NCI-H2196 treated with DMSO at 0.1 percent for 48 hours (cell line): Measurements from ENCODE around the gene GNG7.
"Not testable (repeated sequence)": the region's sequence is repeated elsewhere in the genome, so short reads cannot be mapped to it uniquely, and the experiment has no call there.

Experiments
- DNase-seq: peaks from one replicate; lab custom pipeline; 2025; ENCODE audit not compliant: unreplicated experiment; lab: John Stamatoyannopoulos, UW

Gene GNG7

DNA sequence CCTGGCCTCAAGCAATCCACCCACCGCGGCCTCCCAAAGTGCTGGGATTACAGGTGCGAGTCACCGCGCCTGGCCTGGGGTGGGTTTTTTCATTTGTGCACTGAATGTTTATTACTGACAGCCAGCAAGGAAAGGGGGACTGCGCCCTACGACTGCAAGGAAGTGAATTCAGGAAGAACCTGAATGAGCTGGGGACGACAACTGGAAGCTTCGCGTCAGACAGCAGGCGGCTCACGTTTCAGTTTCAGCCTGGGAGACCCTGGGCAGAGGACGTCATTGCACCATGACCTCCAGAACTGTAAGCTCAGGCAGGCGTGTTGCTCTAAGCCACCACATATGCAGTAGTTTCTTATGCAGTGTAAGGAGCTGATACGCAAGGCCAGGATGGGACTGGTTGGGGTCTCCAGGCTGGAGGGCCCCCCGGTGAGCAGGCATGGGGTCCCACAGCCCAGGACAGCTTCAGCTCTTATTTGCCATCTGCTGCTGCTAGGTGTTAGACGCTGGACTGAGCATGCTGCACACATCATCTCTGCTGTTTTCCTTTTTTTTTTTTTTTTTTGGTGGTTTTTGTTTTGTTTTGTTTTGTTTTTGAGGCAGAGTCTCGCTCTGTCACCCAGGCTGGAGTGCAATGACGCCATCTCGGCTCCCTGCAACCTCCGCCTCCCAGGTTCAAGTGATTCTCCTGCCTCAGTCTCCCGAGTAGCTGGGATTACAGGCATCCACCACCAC, 160.0 kb downstream of the GNG7 start:
- DNase-seq: no peak

DNA sequence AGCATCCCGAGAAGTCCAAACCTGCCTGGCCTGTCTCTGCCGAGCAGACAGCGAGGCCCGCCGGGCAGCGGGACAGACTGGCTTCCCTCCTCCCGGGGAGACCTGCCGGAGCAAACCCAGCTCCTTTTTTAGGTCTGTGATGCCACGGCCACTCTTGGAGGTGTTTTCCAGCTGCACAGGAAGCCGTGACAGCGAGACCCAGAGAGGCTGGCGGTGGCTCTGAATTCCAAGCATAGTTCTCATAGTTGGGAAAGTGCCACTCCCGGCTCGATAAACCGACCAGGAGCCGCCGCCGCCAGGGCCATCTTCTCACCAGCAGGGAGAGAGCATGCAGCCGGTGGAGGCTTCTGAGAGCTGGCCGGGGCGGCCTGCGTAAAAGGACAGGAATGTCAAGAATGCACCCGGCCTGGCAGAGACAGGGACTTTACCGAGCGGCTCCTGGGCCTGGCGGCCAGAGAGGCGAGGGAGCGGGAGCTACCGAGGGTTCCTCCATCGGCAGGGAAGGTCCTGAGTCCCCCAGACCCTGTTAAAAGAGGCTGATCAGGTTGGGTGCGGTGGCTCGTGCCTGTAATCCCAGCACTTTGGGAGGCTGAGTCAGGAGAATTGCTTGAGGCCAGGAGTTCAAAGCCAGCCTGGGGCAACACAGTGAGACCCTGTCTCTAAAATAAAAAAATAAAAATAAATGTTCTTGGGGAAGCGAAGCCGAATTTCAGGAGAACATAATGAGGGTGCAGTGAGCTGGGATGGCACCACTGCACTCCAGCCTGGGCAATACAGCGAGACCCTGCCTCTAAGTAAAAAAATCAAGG, 161.6 kb downstream of the GNG7 start:
- DNase-seq: no peak

DNA sequence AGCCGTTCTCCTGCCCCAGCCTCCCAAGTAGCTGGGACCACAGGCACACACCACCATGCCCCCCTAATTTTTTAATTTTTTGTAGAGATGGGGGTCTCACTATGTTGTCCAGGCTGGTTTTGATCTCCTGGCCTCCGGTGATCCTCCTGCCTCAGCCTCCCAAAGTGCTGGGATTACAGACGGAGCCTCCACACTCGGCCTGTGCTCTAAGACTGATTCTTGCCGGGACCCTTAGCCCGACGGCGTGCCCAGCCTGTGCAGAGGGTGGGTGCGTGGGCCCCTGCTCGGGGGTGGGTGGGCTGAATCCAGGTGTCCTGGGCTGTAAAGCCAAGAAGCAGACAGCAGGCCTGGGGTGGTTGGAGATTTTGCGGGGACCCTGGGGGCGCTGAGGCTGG, 162.2 kb downstream of the GNG7 start:
- DNase-seq: no peak

DNA sequence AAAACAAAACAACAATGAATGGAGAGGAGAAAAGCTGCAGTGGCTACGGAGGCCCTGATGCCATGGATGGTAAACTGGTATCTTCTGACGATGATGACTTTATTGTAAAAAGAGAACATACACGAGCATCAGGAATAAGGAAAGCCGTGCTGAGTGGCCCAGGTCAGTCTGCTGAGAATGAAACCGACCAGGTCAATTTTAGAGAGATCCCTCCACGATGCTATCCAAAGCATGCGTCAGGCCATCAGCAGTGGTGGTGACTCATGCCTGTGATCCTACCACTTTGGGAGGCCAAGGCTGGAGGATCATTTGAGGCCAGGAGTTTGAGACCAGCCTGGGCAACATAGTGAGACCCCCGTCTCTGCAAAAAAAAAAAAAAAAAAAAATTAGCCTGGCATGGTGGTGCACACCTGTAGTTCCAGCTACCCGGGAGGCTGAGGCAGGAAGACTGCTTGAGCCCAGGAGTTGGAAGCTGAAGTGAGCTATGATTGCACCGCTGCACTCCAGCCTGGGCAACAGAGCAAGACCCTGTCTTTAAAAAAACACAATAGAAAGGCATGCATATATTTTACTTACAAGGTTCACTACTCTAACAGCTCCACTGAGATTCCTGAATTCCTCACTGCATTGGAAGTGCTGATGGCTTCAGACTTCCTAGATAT, 164.3 kb downstream of the GNG7 start:
- DNase-seq: no peak

DNA sequence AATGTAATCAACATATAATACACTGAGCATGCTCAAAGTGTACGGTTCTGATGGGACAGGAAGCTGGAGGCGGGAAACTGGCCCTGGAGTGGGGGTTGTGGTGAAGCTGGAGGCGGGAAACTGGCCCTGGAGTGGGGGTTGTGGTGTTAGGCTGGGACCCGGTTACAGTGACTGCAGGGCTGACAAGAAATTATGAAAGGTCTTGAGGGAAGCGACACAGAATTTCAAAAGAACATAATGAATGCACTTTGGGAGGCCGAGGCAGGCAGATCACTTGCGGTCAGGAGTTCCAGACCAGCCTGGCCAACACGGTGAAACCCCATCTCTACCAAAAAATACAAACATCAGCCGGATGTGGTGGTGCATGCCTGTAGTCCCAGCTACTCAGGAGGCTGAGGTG, 164.9 kb downstream of the GNG7 start:
- not testable (repeated sequence) for DNase-seq

DNA sequence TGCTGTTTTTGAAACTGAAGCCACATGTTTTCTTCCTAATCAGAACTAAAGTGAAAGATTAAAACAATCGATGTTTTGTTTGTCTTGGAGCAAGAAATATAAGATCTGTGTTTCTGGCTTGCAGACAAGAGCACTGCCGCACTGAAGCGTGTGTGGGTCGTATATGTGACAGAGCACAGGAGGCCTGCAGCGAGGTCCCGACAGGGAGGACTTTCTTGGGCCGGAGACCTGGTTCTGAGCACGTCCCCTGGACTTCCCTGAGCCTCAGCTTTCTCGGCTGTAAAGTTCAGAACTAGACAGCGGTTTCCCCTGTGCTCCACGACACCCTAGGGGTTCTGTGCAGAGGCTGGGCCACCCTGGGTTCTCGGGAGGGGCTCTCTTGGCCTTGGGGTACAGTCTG, 166.0 kb downstream of the GNG7 start:
- DNase-seq: no peak

DNA sequence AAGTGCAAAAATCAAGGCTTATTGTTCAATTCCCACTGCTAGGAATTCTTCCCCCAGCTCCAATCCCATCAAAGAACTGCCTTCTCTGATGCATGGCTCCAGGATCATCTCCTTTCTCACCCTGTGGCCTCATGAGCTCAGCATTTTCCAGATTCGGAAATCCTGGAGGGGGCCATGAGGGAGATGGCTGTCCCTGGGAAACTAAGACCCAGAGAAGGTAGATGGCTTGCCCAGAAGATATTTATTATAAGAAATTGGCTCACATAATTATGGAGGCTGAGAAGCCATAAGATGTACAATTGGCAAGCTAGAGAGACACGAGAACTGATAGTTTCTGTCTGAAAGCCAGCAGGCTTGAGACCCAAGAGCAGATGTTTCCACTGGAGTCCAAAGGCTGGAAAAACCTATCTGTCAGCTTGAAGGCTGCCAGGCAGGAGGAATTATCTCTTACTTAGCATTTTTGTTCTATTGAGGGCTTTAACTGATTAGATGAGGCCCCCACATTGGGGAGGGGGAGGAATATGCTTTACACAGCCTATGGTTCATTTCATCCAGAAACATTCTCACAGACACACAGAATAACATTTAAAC, 168.0 kb downstream of the GNG7 start:
- DNase-seq: no peak

DNA sequence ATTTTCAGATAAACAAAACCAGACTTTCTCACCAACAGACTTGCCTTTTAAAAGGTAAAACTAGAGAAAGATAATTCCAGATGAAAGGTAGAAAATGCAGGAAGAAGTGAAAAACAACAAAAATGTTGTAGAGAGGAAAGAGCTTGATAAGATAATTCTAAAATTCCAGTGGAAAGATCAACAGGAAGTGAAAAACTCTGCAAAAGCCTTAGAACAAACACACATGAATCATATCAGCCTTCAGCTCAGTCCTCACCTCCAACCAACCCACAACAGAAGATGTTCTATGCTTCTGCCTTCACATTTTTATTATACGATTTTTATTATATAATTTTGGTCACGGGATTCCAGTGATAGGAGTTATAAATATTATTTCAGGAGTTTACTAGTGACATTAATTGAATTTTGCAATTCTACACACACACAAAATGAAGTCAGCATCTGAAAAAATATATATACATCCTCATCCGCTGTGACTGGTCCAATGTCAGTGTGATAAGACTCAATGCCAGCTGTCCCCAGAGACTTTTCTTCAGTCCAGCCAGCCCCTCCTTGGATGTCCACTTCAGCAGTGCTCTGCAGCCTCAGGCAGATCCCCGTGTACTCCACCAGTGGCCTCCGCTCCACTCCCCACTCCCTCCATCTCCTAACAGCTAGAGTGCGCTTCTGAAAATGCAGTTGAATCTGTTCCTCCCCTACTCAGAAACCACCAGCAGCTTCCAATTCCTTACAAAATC, 168.6 kb downstream of the GNG7 start:
- DNase-seq: no peak

DNA sequence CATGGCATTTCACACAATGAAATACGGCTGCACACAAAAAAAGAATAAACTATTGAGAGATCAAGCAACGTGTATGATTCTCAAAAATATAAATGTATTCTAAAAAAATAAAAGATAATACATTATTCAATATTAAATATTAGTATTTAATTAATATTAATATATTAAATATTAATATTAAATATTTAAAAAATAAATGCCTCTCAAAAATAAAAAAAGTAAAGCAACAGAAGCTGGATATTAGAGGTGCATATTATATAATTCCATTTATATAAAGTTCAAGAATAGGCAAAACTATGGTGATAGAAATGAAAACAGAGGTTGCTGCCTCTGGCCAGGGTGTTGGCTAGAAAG, 169.4 kb downstream of the GNG7 start:
- no peak for DNase-seq

DNA sequence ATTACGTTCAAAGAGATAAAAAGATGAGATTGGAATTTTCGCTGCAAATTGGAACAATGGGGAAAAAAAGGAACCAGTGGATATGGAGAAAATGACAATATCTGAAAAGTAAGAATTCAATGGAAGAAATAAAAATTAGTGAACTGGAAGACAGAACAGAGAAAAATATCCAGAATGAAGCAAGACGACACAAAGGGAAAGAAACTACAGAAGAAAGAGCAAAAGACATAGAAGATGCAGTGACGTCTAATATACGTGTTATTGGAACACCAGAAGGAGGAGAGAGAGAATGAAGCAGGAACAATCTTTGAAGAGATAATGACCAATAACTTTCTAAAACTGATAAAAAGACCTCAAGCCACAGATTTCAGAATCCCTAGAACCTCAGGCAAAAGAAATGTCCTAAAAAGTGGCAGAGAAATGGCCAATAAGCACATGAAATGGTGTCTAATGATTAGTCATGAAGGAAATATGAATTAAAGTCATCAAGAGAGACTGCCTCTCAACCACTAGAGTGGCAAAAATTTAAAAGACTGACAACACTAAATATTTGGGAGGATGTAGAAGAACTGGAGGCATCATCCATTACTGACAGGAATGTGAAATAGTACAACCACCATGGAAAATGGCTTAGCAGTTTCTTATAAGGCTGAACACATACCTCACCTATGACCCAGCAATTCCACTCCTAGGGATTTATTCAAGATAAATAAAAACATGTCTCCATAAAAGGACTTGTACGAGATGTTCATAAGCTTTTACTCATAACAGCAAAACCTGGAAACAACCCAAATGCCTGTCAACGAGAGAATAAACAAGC, 170.0 kb downstream of the GNG7 start:
- no peak for DNase-seq

DNA sequence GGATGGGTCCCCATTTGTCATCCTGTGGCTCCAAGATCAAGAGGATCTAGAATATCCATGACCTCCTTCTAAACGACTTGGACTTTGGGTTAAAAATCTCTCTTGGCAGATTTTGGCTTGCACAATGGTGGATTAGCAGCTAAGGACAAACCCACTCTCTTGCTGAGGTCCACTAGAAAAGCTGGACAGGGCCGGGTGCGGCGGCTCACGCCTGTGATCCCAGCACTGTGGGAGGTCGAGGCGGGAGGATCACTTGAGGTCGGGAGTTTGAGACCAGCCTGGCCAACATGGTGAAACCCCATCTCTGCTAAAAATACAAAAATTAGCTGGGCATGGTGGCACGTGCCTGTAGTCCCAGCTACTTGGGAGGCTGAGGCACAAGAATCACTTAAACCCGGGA, 172.6 kb downstream of the GNG7 start:
- not testable (repeated sequence) for DNase-seq

DNA sequence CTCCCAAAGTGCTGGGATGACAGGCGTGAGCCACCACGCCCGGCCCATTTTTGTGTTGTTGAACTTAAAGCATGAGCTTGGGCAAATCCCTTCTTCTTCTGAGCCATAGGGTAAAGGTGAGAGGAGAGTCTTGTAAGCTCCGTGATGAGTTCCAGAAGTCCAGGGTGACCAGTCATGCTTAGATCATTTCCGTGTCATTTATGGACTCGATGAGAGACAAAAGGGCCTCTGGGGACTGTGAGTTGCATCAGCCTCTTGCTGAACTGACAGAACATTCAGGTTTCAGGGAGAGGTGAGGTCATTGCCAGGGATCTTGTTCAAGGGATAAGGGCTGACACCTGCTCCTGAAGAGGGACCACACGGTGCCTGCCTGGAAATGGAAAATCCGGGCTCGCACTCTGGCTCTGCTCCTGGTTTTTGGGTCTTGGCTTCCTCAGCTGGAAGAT, 173.0 kb downstream of the GNG7 start:
- peak; percentile 59 for DNase-seq

DNA sequence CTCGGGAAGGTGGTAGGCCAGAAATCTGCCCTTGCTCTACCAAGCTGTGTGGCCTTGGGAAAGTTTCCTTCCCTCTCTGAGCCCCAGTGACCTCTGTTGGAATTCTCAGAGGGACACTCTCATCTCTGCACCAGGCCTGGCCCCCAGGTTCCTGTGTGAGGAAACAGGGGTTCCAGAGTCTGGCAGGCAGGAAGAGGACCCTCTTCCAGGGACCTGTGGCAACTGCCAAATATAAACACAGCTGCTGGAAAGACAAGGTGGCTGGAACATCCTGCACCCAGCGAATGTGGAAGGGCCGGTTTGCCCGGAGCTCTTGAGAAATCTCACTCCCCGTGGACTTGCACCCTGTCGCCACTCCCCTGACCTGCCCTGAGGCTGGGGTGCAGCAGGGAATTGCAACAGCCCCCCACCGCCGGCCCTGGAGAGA, 173.8 kb downstream of the GNG7 start:
- no peak for DNase-seq

DNA sequence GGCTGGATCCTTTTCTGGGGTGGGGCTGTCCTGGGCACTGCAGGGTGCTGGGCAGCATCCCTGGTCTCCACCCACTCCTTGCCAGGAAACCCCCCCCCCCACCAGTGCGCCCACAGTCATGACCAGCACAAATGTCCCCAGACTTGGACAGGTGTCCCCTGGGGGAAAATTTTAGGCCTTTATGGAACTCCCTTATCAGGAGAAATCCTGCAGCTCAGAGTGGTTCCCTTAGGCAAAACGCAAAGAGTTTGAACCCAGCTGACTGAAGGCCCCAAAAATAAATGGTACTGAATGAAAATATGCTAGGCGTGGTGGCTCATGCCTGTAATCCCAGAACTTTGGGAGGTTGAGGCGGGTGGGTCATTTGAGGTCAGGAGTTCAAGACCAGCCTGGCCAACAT, 174.8 kb downstream of the GNG7 start:
- no peak for DNase-seq

DNA sequence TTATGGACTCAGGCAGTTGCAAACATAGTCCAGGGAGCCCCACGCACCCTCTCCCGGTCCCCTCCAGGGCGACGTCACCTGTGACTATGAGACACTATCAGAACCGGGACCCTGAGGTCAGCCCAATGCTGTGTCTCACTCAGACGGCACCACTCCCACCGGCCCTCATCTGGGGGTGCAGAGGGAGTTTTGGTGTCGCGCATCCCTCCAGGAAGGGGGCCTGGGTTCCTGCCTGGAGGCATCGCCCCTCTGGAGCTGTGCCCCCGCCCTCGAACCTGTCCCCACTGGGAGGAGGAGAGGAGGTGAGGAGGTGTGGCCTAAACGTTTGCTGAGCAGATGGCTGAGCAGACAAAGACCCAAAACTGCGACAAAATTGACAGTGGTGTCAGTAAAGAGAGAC, 175.3 kb downstream of the GNG7 start:
- DNase-seq: no peak

DNA sequence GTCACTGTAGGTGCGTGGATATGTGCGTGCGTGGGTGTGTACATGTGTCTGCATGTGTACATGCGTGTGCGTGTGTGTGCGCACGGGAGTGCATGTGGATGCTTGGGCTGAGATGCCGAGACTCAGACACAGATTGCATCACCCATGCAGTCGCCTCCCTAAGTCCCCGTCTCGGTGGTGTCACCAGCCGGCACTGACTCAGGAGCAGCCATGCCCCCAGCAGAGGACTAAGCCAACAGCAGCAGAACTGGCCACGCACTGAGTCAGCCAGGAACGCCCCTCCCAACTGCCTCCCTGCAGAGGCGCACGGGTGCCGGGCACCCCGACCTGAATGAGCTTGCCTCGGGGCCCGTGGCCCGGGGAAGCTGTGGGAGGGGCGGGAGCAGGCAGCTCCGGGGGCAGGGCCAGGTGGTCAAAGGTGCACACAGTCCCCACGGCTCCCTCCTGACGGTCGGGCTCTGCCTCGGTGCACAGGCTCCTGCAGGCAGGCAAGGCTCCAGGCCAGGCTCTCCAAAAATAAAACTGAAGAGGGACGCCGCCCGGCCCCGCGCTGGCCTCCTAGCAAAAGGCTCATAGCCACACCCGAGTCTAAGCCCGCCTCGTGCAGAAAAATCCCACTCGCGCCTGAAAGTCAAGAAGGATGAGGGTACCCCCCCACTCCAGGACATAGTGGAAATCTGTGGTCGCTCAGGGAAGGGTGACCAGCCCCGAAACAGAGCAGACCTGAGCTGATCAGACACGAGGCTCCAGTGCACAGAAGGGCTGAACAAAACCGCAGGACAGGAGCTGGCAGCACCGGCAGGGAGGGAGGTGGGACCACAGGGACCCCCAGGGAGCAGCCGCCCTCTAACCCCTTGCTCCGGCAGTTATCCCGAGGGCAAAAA, 177.4 kb downstream of the GNG7 start:
- DNase-seq: no peak

DNA sequence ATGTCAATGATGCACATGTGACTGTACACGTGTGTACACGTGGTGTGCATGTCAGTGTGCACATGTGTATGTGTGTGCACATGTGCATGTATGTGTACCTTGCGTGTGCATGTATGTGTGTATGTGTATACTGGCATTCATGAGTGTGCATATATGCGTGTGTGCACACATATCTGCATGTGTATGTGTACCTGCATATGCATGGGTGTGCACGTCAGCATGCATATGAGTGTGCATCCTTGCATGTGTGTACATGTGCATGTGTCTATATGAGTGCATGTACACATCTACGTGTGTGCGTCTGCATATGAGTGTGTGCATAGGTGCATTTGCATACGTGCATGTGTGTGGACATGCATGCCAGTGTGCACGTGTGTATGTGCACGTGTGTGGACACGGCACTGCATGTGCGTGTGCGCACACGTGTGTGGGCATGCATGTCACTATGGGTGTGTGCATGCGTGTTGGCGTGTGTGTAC, 178.1 kb downstream of the GNG7 start:
- DNase-seq: no peak

DNA sequence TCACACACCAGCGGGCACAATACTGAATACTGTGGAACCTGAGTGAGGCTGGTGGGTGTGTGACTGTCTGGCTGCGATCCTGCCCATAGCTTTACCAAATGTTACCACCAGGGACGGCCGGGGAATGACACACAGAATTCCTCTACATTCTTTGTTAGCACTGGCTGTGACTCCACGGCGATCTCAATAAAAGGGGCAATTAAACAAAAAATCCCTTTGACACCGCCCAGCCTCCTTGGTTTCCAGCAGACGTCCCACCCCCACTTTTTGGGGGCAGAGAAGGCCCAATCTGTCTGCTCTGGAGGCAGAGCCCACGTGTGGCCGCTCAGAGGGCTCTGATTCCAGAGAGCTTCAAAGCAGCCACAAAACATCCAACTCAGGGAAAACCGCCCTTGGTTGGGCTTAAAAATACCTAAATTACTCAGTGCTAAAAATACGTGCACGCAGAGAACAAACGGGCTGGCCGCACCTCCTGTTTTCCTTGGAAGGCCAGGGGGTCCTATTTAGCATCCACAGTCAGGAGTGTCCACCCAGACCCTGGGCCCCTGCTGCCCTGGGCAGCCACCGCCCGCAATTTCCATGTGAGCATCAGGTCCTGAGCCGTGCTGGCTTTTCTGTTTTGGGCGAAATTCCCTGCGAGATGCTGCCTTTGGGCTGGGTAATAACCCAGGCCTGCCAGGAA, 178.7 kb downstream of the GNG7 start:
- no peak for DNase-seq
